PC-3 (cell line): ENCODE data around the gene TPST1.
"Not testable (repeated sequence)": the region's sequence is repeated elsewhere in the genome, so short reads cannot be mapped to it uniquely, and the experiment has no call there.

Experiments
- EZH2 ChIP-seq: fragments of 300-600 bp; sonication (generic); IDR thresholded peaks from one replicate; pipeline ENCODE4 v1.6.1; 2017; ENCODE audit warnings: antibody characterized with exemption, mild to moderate bottlenecking, low read length; ENCODE audit not compliant: unreplicated experiment
- TF ChIP-seq, protein P1 (sequence below): fragments of 300-600 bp; sonication (generic); conservative IDR thresholded peaks from 2 replicates; pipeline ENCODE4 v1.5.1; 2017; ENCODE audit warnings: antibody characterized with exemption, low read depth, mild to moderate bottlenecking, low read length

DNA sequence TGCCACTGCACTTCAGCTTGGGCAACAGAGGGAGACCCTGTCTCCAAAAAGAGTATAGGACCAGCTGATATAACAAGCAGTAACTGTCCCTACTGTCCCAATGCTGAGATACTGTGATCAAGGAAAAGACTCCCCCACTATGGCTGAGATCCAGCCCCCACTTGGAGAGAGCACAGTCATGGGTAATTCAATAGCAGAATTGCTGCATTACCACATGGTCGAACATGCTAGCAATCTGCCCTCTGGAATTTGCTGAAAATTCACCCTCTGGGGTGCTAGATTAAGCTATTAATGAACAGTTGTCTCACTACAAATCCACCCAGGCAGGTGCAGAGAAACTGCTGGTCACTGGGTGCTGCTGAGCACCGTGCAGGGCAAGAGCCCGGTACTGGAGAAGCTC lies 196.8 kb downstream of the TPST1 start:
- TF ChIP-seq, protein P1, sequence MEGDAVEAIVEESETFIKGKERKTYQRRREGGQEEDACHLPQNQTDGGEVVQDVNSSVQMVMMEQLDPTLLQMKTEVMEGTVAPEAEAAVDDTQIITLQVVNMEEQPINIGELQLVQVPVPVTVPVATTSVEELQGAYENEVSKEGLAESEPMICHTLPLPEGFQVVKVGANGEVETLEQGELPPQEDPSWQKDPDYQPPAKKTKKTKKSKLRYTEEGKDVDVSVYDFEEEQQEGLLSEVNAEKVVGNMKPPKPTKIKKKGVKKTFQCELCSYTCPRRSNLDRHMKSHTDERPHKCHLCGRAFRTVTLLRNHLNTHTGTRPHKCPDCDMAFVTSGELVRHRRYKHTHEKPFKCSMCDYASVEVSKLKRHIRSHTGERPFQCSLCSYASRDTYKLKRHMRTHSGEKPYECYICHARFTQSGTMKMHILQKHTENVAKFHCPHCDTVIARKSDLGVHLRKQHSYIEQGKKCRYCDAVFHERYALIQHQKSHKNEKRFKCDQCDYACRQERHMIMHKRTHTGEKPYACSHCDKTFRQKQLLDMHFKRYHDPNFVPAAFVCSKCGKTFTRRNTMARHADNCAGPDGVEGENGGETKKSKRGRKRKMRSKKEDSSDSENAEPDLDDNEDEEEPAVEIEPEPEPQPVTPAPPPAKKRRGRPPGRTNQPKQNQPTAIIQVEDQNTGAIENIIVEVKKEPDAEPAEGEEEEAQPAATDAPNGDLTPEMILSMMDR: not testable (repeated sequence)
- not testable (repeated sequence) for TF ChIP-seq EZH2
